ENCODE data around the gene PPP2R5D.
A peak's percentile ranks its signal among the peaks of the same experiment; 100 is the strongest.

Gene PPP2R5D

DNA sequence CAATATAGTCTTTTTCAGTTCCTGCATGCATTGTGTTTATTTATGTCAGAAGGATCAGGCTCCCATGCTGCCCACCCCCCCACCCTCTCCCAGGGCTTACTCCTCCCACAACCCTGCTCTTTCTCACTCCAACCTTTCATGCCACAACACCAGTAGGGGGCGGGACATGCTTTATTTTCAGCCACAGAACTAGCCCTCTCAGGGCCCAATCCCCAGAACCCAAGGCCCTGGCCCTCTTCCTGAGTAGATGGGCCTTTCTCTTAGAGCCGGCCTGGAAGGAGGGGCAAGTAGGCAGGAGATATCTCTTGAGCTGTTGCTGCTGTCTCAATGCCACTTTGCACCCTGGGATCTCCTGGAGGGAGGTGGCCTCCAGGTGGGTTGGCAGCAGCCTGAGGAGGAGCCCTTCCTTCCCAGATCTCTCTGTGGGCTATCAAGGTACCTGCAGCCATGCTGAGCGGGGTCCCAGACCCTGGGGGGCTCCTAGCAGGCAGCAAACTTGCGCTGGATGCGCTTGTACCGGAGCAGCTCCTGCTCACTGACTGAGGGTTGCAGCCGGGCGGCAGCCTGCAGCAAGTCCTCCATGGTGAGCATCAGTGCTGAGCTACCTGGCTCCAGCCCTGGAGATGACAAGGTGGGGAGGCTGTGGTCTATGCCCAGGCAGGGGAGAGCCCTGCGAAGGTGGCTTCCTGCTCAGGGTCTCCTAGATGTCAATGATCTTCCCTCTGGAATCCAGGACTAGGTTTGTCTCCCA is 20.3 kb upstream of the PPP2R5D start:
- TF ChIP-seq, protein P1, sequence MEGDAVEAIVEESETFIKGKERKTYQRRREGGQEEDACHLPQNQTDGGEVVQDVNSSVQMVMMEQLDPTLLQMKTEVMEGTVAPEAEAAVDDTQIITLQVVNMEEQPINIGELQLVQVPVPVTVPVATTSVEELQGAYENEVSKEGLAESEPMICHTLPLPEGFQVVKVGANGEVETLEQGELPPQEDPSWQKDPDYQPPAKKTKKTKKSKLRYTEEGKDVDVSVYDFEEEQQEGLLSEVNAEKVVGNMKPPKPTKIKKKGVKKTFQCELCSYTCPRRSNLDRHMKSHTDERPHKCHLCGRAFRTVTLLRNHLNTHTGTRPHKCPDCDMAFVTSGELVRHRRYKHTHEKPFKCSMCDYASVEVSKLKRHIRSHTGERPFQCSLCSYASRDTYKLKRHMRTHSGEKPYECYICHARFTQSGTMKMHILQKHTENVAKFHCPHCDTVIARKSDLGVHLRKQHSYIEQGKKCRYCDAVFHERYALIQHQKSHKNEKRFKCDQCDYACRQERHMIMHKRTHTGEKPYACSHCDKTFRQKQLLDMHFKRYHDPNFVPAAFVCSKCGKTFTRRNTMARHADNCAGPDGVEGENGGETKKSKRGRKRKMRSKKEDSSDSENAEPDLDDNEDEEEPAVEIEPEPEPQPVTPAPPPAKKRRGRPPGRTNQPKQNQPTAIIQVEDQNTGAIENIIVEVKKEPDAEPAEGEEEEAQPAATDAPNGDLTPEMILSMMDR (IDR thresholded peaks at IDR 0.05; ENCODE audit: borderline replicate concordance, insufficient read depth, low read depth, low read length) = peak; percentile 12; the same call in 1 of the 2 replicates
- no peak overlapping the region for H3K4me3 ChIP-seq (ENCODE audit: low read depth, low read length)

DNA sequence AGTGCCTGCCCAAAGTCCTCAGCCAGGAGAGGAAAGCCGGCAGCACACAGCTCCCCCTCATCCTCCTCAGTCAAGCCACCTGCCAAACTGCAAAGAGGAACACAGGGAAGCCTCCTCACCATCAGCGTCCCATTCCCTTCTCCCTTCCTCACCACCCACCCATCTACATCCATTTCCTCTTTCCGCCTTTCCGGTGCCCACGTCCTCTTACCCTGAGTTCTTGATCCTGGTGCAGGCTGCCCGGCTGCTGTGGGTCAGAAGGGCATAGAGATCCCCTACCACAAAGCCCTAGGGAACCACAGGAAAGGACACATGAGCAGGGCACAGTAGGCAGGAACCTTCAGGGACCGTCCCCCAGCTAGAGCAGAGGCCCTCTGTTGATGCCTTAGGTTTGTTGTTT is 17.8 kb upstream of the PPP2R5D start:
- TF ChIP-seq, protein P1 (IDR thresholded peaks at IDR 0.05; ENCODE audit: borderline replicate concordance, insufficient read depth, low read depth, low read length) = no peak
- H3K4me3 ChIP-seq (ENCODE audit: low read depth, low read length) = no peak overlapping the region

DNA sequence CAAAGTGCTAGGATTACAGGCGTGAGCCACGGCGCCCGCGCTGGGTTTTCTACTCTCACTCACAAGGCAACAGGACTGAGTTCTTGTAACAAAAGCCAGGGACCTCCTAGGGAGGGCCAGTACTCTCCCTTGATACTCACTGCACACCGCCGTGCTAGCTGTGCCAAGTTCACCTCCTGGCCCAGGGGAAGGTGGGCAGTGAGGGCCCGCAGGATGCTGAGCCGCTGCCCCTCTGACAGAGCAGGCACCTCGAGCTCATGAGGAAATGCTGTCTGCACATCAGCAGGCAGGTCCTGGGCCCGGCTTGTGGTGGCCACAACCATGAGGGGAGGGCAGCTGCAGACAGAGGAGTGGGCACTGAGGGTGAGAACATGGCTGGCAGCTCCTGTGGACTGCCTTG is 17.1 kb upstream of the PPP2R5D start:
- TF ChIP-seq, protein P1 (IDR thresholded peaks at IDR 0.05; ENCODE audit: borderline replicate concordance, insufficient read depth, low read depth, low read length) = no peak
- no peak overlapping the region for H3K4me3 ChIP-seq (ENCODE audit: low read depth, low read length)

DNA sequence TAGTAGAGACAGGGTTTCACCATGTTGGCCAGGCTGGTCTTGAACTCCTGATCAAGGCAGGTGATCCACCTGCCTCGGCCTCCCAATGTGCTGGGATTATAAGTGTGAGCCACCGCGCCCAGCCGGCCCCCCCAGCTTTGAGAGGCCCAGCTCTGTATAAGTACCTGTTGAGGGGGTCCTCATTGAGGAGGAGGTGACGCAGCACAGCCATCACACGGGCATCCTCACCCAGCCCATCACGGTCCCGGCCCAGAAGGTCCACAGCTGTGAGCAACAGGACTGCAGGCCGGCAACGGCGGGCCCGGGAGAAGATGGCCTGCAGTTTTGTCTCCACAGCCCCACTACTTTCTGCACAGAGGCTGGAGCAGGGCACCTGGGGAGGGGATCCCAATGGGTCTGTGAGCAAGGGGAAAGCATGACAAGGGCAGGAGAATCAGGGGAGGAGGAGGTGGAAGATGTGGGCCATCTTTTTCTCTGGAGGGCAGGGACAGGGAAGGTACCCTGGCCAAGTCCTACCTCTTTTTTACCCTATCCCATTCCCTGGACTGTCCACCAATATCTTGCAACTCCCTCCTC is 16.2 kb upstream of the PPP2R5D start:
- H3K4me3 ChIP-seq (ENCODE audit: low read depth, low read length) = no peak overlapping the region

DNA sequence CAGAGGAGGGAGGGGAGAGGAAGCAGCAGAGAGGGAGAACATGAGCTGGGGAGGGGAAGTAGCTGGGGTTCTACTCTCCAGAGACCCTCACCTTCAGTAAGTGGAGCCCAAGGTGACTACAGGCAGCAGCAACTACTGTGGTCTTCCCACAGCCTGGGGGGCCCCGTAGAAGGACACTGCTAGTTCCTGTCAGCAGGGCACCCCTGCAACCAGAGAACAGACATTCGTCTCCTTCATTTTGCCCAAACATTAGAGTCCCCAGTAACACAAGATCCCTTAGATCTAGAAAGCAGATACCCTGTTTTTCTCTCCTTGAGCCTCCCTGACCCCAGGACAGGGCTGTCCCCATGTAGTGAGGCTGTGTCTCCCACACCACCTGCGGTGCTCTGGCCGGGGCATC is 15.6 kb upstream of the PPP2R5D start:
- TF ChIP-seq, protein P1 (IDR thresholded peaks at IDR 0.05; ENCODE audit: borderline replicate concordance, insufficient read depth, low read depth, low read length) = no peak
- H3K4me3 ChIP-seq (ENCODE audit: low read depth, low read length) = no peak overlapping the region

More for the DNA sequence above, 16.2 kb upstream of the PPP2R5D start:
- TF ChIP-seq, protein P1 (IDR thresholded peaks at IDR 0.05; ENCODE audit: borderline replicate concordance, insufficient read depth, low read depth, low read length) = no peak

DNA sequence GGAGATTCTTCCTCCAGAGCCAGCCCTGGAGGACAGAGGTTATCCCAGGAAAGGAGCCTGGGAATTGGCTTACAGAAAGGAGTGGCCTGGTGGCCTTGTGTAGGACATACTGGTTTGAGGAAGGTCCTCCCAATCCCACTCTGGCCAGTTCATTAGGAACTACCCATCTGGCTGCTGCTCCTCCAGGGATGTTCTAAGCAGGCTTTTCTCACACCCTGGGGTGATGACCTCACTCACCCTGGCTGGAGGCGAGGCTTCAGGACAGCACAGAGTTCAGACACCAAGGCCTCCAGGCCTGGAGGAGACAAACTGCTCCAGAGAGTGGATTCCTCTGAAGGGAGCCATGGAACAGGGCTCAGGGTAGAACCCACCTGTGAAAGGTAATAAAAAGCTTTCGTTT is 14.9 kb upstream of the PPP2R5D start:
- H3K4me3 ChIP-seq (ENCODE audit: low read depth, low read length) = no peak overlapping the region
- TF ChIP-seq, protein P1 (IDR thresholded peaks at IDR 0.05; ENCODE audit: borderline replicate concordance, insufficient read depth, low read depth, low read length) = no peak

DNA sequence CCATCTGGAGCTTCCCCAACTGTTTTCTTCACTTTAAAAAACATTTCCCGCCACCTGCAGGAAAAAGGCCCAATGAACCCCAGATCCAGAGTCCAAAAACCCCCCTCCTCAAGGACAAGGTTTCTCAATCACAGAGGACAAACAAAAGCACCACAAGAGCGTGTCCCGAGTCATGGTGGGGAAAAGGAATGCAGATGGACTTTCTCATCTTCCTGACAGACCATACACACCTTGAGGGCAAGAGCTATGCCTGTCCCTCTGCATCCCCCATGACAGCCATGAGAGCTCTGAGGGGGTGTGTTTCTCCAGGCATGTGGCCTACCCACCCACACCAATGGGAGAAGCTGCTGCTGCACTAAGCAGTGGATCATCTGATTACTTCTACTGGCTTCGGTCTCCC is 14.4 kb upstream of the PPP2R5D start:
- no peak overlapping the region for H3K4me3 ChIP-seq (ENCODE audit: low read depth, low read length)
- TF ChIP-seq, protein P1 (IDR thresholded peaks at IDR 0.05; ENCODE audit: borderline replicate concordance, insufficient read depth, low read depth, low read length) = no peak

Data from GM12875 (cell line).